G401 (cell line): Measurements from ENCODE around the gene OR13G1. TPM values are rescaled to one million over a fixed set of nuclear protein-coding genes. Genes with fewer than 3 reads are reported as not detected.
"Not testable (repeated sequence)": the region's sequence is repeated elsewhere in the genome, so short reads cannot be mapped to it uniquely, and the experiment has no call there.

Experiments used
- DNase-seq: peaks from one replicate; pipeline ENCODE4 v3.0.0-alpha.2; 2015; ENCODE audit warnings: low spot score
- in situ Hi-C: cut with HindIII; loops from 2 replicates; pipeline ENCODE4 v1.10.0; 2016; ENCODE audit warnings: low sequenced_read_pairs, mixed read lengths
- total RNA-seq: library from RNA; depleted of rRNA; stranded (reverse); fragments of >200 nt; shearing (Covaris generic); gene quantifications from 2 replicates; pipeline ENCODE4 v1.2.3, GENCODE V29; 2014; rRNA removed

Gene OR13G1, protein sequence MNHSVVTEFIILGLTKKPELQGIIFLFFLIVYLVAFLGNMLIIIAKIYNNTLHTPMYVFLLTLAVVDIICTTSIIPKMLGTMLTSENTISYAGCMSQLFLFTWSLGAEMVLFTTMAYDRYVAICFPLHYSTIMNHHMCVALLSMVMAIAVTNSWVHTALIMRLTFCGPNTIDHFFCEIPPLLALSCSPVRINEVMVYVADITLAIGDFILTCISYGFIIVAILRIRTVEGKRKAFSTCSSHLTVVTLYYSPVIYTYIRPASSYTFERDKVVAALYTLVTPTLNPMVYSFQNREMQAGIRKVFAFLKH
- total RNA-seq, result not detected in 2 replicates

- in situ Hi-C loops, result no loop called here
- DNase-seq, result no peak
Observed at GRCh38 chr1:247679639-247680038, at the start of gene OR13G1. Gene OR13G1, minus strand, starts transcription at chr1:247679739. Its CDS starts 6,698 bp downstream, at chr1:247673041.

DNA sequence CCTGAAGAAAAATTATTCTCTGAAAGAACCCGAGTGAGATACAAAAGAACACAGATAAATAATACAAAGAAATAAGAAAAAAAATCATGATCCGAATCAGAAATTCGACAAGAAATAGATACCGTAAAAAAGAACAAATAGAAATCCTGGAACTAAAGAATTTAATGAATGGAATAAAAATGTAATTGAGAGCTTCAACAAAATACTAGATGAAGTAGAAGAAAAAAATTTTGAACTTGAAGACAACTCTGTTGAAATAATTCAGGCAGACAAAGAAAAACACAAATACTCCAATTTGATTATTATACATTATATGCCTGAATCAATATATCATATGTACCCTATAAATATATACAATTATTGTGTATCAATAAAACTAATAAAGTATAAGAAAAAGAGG is 41.7 kb upstream of the OR13G1 start:
- in situ Hi-C loops, result no loop called here
- no peak for DNase-seq

DNA sequence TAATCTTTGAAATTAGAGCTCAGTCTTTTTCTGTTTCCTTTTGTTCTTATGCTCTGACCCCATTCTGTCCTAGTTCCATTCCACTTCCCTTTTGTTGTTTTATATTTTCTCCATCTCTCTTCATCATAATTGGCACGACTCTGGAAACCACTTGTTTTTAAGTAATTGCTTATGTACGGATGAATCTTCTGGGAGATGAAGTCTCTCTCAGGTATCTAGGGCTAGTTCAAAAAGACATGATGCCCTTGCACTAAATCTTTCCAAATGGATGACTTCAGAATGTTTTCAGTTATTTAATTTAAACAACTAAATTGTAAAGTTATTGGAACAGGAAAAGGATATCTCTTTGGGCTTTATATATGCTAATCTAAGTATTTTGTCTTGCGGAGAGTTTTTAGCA is 37.0 kb upstream of the OR13G1 start, which contains the start of gene OR6F1:
OR6F1 (minus strand) TSS at position 101 of the 400 bp plus-strand sequence. CDS start 3,891 bp downstream, outside the sequence.
- in situ Hi-C loops, result no loop called here
- DNase-seq, result no peak

DNA sequence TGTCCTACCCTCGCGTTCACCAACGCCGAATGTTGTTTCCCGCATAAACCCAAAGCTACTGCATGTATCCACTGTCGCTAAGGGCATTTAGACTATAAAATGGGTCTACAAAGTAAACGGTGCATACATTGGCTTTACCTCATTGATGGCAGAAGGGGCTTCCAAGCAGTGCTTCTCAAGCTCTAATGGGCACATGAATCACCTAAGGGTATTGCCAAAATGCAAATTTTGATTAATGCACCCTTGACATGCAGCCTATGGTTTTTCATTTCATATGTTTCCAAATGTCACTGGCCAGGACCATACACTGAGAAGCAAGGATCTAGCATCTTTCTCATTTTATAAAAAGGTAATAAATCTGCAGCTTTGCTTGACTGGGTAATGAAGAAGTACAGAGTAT is 34.2 kb upstream of the OR13G1 start:
- in situ Hi-C loops, result no loop called here
- DNase-seq, result no peak

- in situ Hi-C loops, DNase-seq: not testable (repeated sequence)
Observed at GRCh38 chr1:247710681-247711080, 31.1 kb upstream of the OR13G1 start.

DNA sequence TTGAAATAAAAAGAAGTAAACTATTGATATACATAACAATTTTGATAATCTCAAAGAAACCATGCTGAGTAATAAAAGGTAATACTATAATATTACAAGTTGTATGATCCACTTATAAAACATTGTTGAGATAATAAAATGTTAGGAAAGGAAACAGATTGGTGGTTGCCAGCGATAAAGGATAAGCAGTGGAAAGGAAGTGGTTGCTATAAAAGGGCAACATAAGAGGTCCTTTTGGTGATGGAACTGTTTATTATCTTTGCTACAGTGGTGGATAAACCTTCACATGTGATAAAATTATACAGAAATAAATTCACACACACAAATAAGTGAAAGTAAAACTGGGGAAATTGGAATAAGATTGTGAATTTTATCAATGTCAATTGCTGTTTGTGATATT is 21.8 kb upstream of the OR13G1 start:
- no peak for DNase-seq
- in situ Hi-C loops, result no loop called here

DNA sequence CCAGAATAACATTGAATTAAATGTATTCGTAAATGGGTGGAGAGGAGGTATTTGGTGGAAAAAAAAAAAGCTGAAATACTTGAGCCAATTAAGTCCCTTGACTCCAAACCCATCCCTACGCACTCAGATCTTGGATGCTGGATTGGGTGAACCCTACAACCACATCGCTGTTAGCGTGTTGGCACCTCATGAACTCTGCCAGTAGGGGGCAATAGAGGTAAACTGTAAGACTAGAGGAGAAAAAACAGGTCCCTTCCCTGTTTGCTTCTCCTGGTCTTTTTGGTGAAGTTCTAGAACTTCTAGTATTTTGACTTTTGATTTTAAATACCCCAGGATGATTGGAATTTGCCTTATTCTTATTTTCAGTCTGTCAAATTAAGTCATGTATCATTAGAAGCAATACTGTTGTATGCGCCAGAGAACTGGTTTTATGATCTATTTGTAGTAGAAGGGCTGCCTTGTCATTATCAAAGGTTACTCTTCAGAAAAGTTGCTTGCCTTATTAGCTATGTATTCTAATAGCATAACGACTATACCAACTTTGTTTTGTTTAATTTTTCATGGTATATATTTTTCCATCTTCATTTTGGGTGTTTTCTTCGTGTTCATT is 1.9 kb upstream of the OR13G1 start:
- in situ Hi-C loops, result no loop called here
- DNase-seq, result peak; percentile 4

GRCh38 chr1:247680171-247680570 is 632 bp upstream of the OR13G1 start:
- no peak for DNase-seq
- in situ Hi-C loops, result no loop called here

GRCh38 chr1:247669225-247669624 is 10.3 kb downstream of the OR13G1 start:
- in situ Hi-C loops, result no loop called here
- no peak for DNase-seq

DNA sequence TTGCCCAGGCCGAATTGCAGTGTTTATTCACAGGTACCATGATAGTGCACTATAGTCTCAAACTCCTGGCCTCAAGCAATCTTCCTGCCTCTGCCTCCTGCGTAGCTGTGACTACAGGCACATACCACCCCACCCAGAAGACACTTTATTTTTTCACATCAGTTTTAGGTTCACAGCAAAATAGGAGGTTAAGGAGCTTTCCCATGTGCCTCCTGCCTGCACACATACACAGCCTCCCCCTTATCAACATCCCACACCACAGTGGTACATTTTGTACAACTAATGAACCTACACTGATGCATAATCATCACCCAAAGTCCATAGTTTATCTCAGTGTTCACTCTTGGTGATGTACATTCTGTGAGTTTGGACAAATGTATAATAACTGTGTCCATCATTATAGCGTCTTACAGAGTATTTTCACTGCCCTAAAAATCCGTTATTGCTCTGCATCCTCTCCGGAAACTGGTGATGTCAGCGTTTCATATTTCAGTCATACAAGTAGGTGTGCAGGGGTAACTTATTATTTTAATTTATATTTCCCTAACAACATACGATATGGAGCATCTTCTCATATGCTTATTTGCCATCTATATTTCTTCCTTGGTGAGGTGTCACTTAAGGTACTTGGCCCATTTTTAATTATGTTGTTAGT is 23.2 kb downstream of the OR13G1 start:
- in situ Hi-C loops, result no loop called here
- no peak for DNase-seq

DNA sequence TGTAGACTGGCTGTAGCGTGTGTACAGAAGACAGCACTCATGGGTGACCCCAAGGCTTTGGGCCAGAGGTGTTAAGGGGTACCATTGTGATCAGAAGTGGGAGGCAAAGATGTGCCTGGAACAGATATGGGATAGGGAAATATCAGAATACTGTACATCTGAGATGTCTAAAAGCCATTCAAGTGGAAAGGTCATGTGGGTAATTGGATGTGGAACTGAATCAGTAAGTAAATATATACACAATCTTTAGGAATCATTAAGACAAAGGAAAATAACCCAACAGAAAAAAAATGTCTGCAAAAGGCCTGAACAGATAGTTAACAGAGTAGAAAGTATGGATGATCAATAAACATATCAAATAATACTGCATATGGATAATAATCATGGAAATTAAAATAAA is 26.5 kb downstream of the OR13G1 start:
- no peak for DNase-seq
- in situ Hi-C loops, result no loop called here

DNA sequence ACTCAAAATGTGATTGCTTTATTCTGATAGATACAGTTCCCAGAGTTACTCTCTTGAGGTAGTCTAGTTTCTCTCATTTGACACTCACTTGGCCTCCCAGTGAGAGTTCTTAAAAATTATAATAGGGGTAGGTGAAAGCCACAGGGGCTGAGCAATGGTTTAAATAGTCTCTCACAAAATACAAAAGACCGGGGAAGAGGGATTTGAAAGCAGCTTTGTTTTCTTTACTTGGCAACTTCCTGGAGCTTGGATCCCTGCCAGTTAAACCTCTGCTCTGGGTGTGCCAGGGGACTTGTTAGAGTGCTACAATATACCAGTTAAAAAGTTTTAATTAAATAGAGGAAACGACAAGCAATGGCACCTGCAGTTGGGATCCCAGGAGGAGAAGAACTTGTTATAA is 31.7 kb downstream of the OR13G1 start:
- no peak for DNase-seq
- in situ Hi-C loops, result no loop called here

- DNase-seq, result no peak
- in situ Hi-C loops, result no loop called here
Observed at GRCh38 chr1:247646867-247647266, 32.7 kb downstream of the OR13G1 start.

GRCh38 chr1:247642742-247643141 is 36.8 kb downstream of the OR13G1 start:
- DNase-seq, result no peak
- in situ Hi-C loops, result no loop called here

- in situ Hi-C loops, result no loop called here
- peak; percentile 14 for DNase-seq
Observed at GRCh38 chr1:247639381-247639981, 40.1 kb downstream of the OR13G1 start.

GRCh38 chr1:247638781-247639180 is 40.8 kb downstream of the OR13G1 start:
- in situ Hi-C loops, result no loop called here
- DNase-seq, result no peak

DNA sequence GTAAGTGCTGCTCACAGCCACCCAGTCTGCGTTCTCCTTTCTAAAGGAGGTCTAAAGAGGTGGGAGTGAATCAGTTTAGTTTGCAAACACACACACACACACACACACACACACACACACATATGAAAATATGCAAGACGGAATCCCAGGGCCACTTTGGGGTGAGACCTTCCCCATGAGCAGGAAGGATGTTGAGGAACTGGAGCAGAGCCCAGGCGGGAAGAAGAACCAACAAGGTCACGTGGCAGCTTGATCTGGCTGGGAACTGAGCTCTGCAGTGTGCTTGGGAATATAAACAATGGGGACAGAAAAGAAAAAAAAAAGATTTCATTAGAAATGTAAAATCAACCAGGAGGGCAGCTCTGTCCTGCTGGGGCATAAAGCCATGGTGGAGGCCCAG is 41.5 kb downstream of the OR13G1 start:
- DNase-seq, result no peak
- in situ Hi-C loops, result no loop called here

GRCh38 chr1:247627951-247628350 is 51.6 kb downstream of the OR13G1 start:
- in situ Hi-C loops, result no loop called here
- DNase-seq, result no peak
